ENCODE results near the gene SUSD6.

Gene SUSD6

GRCh38 chr14:69756298-69756697 lies 144.9 kb downstream of the SUSD6 start:
- H3K36me3 ChIP-seq (replicated peaks; ENCODE audit: insufficient read depth, low read length), result no peaks in the 10 kb centered on the region
- H3K4me2 ChIP-seq (ENCODE audit: low read depth, low read length), result no peak overlapping the region

GRCh38 chr14:69760810-69761209 lies 149.4 kb downstream of the SUSD6 start:
- Histone ChIP-seq H3K9me2 (replicated peaks; ENCODE audit: insufficient read depth, low read length) (no peaks in the 10 kb centered on the region), H3K27me3 (replicated peaks; ENCODE audit: insufficient read depth, low read length) (no peaks in the 10 kb centered on the region), H3F3A (ENCODE audit: insufficient read depth, low read length) (no peaks in the 10 kb centered on the region), H3K36me3 (replicated peaks; ENCODE audit: insufficient read depth, low read length) (no peaks in the 10 kb centered on the region), H3K4me3 (ENCODE audit: low read length) (no peak overlapping the region), H3K27ac (ENCODE audit: low read length) (no peak overlapping the region), H3K4me2 (ENCODE audit: low read depth, low read length) (no peak overlapping the region), H4K20me1 (ENCODE audit: insufficient read depth, low read length) (no peaks in the 10 kb centered on the region), H3K4me1 (ENCODE audit: low read length) (no peaks in the 10 kb centered on the region), H2AFZ (ENCODE audit: low read length) (no peak overlapping the region), H3K9me3 (replicated peaks; ENCODE audit: insufficient read depth, low read length) (no peaks in the 10 kb centered on the region), H3K79me2 (ENCODE audit: low read length) (no peaks in the 10 kb centered on the region), H3K9ac (ENCODE audit: low read length) (no peak overlapping the region)
- TF ChIP-seq EZH2 (optimal IDR thresholded peaks at IDR 0.05; ENCODE audit: low read depth, low read length) (no peak), CTCF (IDR thresholded peaks at IDR 0.05; ENCODE audit: low read length) (no peak), EZH2phosphoT487 (IDR thresholded peaks at IDR 0.05; ENCODE audit: low read length) (no peak)
- no peak for DNase-seq

More at GRCh38 chr14:69756298-69756697, 144.9 kb downstream of the SUSD6 start:
- Histone ChIP-seq H2AFZ (ENCODE audit: low read length) (no peak overlapping the region), H3F3A (ENCODE audit: insufficient read depth, low read length) (no peaks in the 10 kb centered on the region), H3K9me2 (replicated peaks; ENCODE audit: insufficient read depth, low read length) (no peaks in the 10 kb centered on the region), H3K9ac (ENCODE audit: low read length) (no peak overlapping the region), H3K9me3 (replicated peaks; ENCODE audit: insufficient read depth, low read length) (no peaks in the 10 kb centered on the region), H3K27me3 (replicated peaks; ENCODE audit: insufficient read depth, low read length) (no peaks in the 10 kb centered on the region), H3K4me1 (ENCODE audit: low read length) (no peaks in the 10 kb centered on the region), H3K27ac (ENCODE audit: low read length) (no peak overlapping the region), H3K79me2 (ENCODE audit: low read length) (no peaks in the 10 kb centered on the region), H3K4me3 (ENCODE audit: low read length) (no peak overlapping the region), H4K20me1 (ENCODE audit: insufficient read depth, low read length) (no peaks in the 10 kb centered on the region)
- no peak for TF ChIP-seq EZH2phosphoT487 (IDR thresholded peaks at IDR 0.05; ENCODE audit: low read length)
- no peak for TF ChIP-seq EZH2 (optimal IDR thresholded peaks at IDR 0.05; ENCODE audit: low read depth, low read length)
- DNase-seq, result no peak

- H3K36me3 ChIP-seq (replicated peaks; ENCODE audit: insufficient read depth, low read length), result peaks cover 7% of the 10 kb centered on the region; the same call in 1 of the 2 replicates
- no peak for DNase-seq
- no peak overlapping the region for H3K9ac ChIP-seq (ENCODE audit: low read length)
- H2AFZ ChIP-seq (ENCODE audit: low read length), result no peak overlapping the region
- TF ChIP-seq EZH2 (optimal IDR thresholded peaks at IDR 0.05; ENCODE audit: low read depth, low read length), result no peak
- no peak for TF ChIP-seq EZH2phosphoT487 (IDR thresholded peaks at IDR 0.05; ENCODE audit: low read length)
- no peak for TF ChIP-seq CTCF (IDR thresholded peaks at IDR 0.05; ENCODE audit: low read length)
- peaks cover 20% of the 10 kb centered on the region for H3K79me2 ChIP-seq (ENCODE audit: low read length)
- no peak overlapping the region for H3K4me3 ChIP-seq (ENCODE audit: low read length)
- no peaks in the 10 kb centered on the region for H3K27me3 ChIP-seq (replicated peaks; ENCODE audit: insufficient read depth, low read length)
- no peaks in the 10 kb centered on the region for H3K9me3 ChIP-seq (replicated peaks; ENCODE audit: insufficient read depth, low read length)
- H3F3A ChIP-seq (ENCODE audit: insufficient read depth, low read length), result 0 out of 2 replicates have a peak, but pooled peaks cover 8% of the 10 kb centered on the region
- H4K20me1 ChIP-seq (ENCODE audit: insufficient read depth, low read length), result 0 out of 2 replicates have a peak, but pooled peaks cover 3% of the 10 kb centered on the region
- H3K4me1 ChIP-seq (ENCODE audit: low read length), result 0 out of 2 replicates have a peak, but pooled peaks cover 3% of the 10 kb centered on the region
- no peak overlapping the region for H3K27ac ChIP-seq (ENCODE audit: low read length)
- H3K4me2 ChIP-seq (ENCODE audit: low read depth, low read length), result no peak overlapping the region
- H3K9me2 ChIP-seq (replicated peaks; ENCODE audit: insufficient read depth, low read length), result no peaks in the 10 kb centered on the region
Observed at GRCh38 chr14:69763761-69764510, 152.5 kb downstream of the SUSD6 start.

Data from MM.1S (cell line).